SK-N-SH (cell line): ENCODE results near the gene EHD3. TPM values are rescaled to one million over a fixed set of nuclear protein-coding genes. Genes with fewer than 3 reads are reported as not detected.

Experiments
- CTCF ChIA-PET: fragments of 300-600, 350-600 bp; formaldehyde crosslinking; extraction: SDS; loops from one replicate; lab custom pipeline; 2021; lab: Yijun Ruan, JAX
- POLR2A ChIA-PET: fragments of 350-600 bp; sonication (Branson Sonifier 250); formaldehyde crosslinking; extraction: SDS; loops from one replicate; lab custom pipeline; 2020; ENCODE audit warnings: antibody characterized with exemption, inconsistent platforms; lab: Yijun Ruan, JAX
- DNase-seq: peaks from one replicate; pipeline ENCODE4 v3.0.0; 2012
- H2AFZ ChIP-seq: fragments of 200-600 bp; sonication (generic); 2 replicates; pipeline ENCODE4 v1.8.1; 2016; ENCODE audit warnings: antibody characterized with exemption, mild to moderate bottlenecking, low read depth
- H3F3A ChIP-seq: fragments of 200-600 bp; sonication (generic); replicated peaks from 2 replicates; pipeline ENCODE3; 2016; ENCODE audit warnings: antibody characterized with exemption, mild to moderate bottlenecking; ENCODE audit not compliant: insufficient read depth
- H3K27ac ChIP-seq, 2 experiments: fragments of 200-500 bp in 1 of 2; fragments of 200-600 bp in 1 of 2; sonication (Bioruptor generic) in 1 of 2; sonication (generic), shearing (Covaris generic) in 1 of 2; 2 replicates each; pipeline versions ENCODE4 v1.5.1 to v1.6.1; 2014 to 2016; ENCODE audit warnings: low read depth in 2 of 2, inconsistent platforms in 1 of 2, low read length in 1 of 2, mild to moderate bottlenecking in 1 of 2, mixed read lengths in 1 of 2
- H3K27me3 ChIP-seq: fragments of 200-600 bp; sonication (generic), shearing (Covaris generic); 2 replicates; pipeline ENCODE4 v1.6.1; 2016; ENCODE audit warnings: mixed run types; ENCODE audit not compliant: insufficient read depth
- H3K36me3 ChIP-seq, 2 experiments: fragments of 200-500 bp in 1 of 2; fragments of 200-600 bp in 1 of 2; sonication (Bioruptor generic) in 1 of 2; sonication (generic) in 1 of 2; replicated peaks in 1 of 2; 2 replicates each; pipeline versions ENCODE3 to v1.5.1; 2014 to 2016; ENCODE audit warnings: low read length in 1 of 2, mild to moderate bottlenecking in 1 of 2; ENCODE audit not compliant: insufficient read depth in 2 of 2, control insufficient read depth in 1 of 2
- H3K4me1 ChIP-seq, 2 experiments: fragments of 200-500 bp in 1 of 2; fragments of 200-600 bp in 1 of 2; sonication (Bioruptor generic) in 1 of 2; sonication (generic), shearing (Covaris generic) in 1 of 2; 2 replicates each; pipeline versions ENCODE4 v1.5.1 to v1.6.1; 2014 to 2016; ENCODE audit warnings: low read depth in 1 of 2, low read length in 1 of 2, mixed run types in 1 of 2; ENCODE audit not compliant: insufficient read depth in 2 of 2, control insufficient read depth in 1 of 2
- H3K4me2 ChIP-seq: fragments of 200-600 bp; sonication (generic), shearing (Covaris generic); 2 replicates; pipeline ENCODE4 v1.6.1; 2017; ENCODE audit warnings: mixed run types
- H3K4me3 ChIP-seq, 2 experiments: fragments of 200-500 bp in 1 of 2; fragments of 200-600 bp in 1 of 2; sonication (Bioruptor generic) in 1 of 2; sonication (generic), shearing (Covaris generic) in 1 of 2; 2 replicates each; pipeline versions ENCODE4 v1.5.1 to v1.8.1; 2014 to 2016; ENCODE audit warnings: low read depth in 2 of 2, inconsistent platforms in 1 of 2, low read length in 1 of 2, mild to moderate bottlenecking in 1 of 2, mixed read lengths in 1 of 2, moderate library complexity in 1 of 2
- H3K79me2 ChIP-seq: fragments of 200-600 bp; sonication (generic); 2 replicates; pipeline ENCODE4 v1.8.1; 2017; ENCODE audit warnings: mild to moderate bottlenecking; ENCODE audit not compliant: insufficient read depth
- H3K9ac ChIP-seq: fragments of 200-600 bp; sonication (generic); 2 replicates; pipeline ENCODE4 v1.6.1; 2017; ENCODE audit warnings: mixed run types
- H3K9me2 ChIP-seq: fragments of 200-600 bp; sonication (generic); 2 replicates; pipeline ENCODE4 v1.6.1; 2017; ENCODE audit warnings: mixed run types
- H3K9me3 ChIP-seq: fragments of 200-600 bp; sonication (generic); 2 replicates; pipeline ENCODE4 v1.6.1; 2017; ENCODE audit warnings: mixed run types, mild to moderate bottlenecking, moderate library complexity
- H4K20me1 ChIP-seq: fragments of 200-600 bp; sonication (generic); 2 replicates; pipeline ENCODE4 v1.6.1; 2017; ENCODE audit warnings: mild to moderate bottlenecking, mixed run types; ENCODE audit not compliant: insufficient read depth
- CHD2 ChIP-seq: fragments of 150-350 bp; IDR thresholded peaks from 2 replicates; pipeline ENCODE4 v1.6.1; 2018; ENCODE audit warnings: low read length; ENCODE audit not compliant: partially characterized antibody
- EP300 ChIP-seq, 2 experiments: IDR thresholded peaks; 2 replicates each; pipeline versions ENCODE4 v1.4.0 to v1.6.1; 2012; ENCODE audit warnings: borderline replicate concordance in 1 of 2, low read depth in 1 of 2, low read length in 1 of 2
- FOXM1 ChIP-seq: IDR thresholded peaks from 2 replicates; pipeline ENCODE4 v1.4.0; 2012; ENCODE audit warnings: low read depth, mild to moderate bottlenecking
- GATA2 ChIP-seq: sonication (generic); formaldehyde crosslinking; IDR thresholded peaks from 2 replicates; pipeline ENCODE4 v1.5.0; 2020; ENCODE audit warnings: mild to moderate bottlenecking, missing genetic modification reagents
- MEF2A ChIP-seq: IDR thresholded peaks from 2 replicates; pipeline ENCODE4 v1.4.0; 2012; ENCODE audit warnings: low read depth, borderline replicate concordance
- MXI1 ChIP-seq: IDR thresholded peaks from 2 replicates; pipeline ENCODE4 v1.6.1; 2012; ENCODE audit warnings: mild to moderate bottlenecking, low read depth, low read length, improper control_type of control experiment
- NFIC ChIP-seq: IDR thresholded peaks from 2 replicates; pipeline ENCODE4 v1.4.0; 2012; ENCODE audit warnings: borderline replicate concordance
- POLR2AphosphoS5 ChIP-seq: IDR thresholded peaks from 2 replicates; pipeline ENCODE4 v1.6.1; 2012; ENCODE audit warnings: low read depth, low read length
- RAD21 ChIP-seq: IDR thresholded peaks from 2 replicates; pipeline ENCODE4 v1.6.1; 2012; ENCODE audit warnings: mild to moderate bottlenecking, low read length
- RCOR1 ChIP-seq: fragments of 150-350 bp; IDR thresholded peaks from 2 replicates; pipeline ENCODE4 v1.6.1; 2017; ENCODE audit warnings: antibody characterized with exemption, low read length
- RXRA ChIP-seq: IDR thresholded peaks from 2 replicates; pipeline ENCODE4 v1.4.0; 2012; ENCODE audit warnings: low read depth, mild to moderate bottlenecking, borderline replicate concordance
- SIN3A ChIP-seq: IDR thresholded peaks from 2 replicates; pipeline ENCODE4 v1.6.1; 2012; ENCODE audit warnings: low read depth, mild to moderate bottlenecking, low read length, moderate library complexity, borderline replicate concordance
- SMC3 ChIP-seq: IDR thresholded peaks from 2 replicates; pipeline ENCODE4 v1.6.1; 2012; ENCODE audit warnings: low read depth, low read length, improper control_type of control experiment
- TCF12 ChIP-seq: IDR thresholded peaks from 2 replicates; pipeline ENCODE4 v1.4.0; 2012
- TEAD4 ChIP-seq: IDR thresholded peaks from 2 replicates; pipeline ENCODE4 v1.4.0; 2012; ENCODE audit warnings: mild to moderate bottlenecking, borderline replicate concordance; ENCODE audit not compliant: insufficient read depth
- YY1 ChIP-seq: IDR thresholded peaks from 2 replicates; pipeline ENCODE4 v1.4.0; 2012; ENCODE audit warnings: low read depth, mild to moderate bottlenecking
- WGBS: methylation state at CpG from one replicate; pipeline ENCODE4 v1.1.6; 2017; ENCODE audit warnings: low lambda C conversion rate; 5-methylcytosine and 5-hydroxymethylcytosine counted together
- polyA plus RNA-seq, 3 experiments: library from polyadenylated mRNA; depleted of rRNA; stranded (reverse); fragments of >200 nt; gene quantifications; 2 replicates each; pipeline ENCODE4 v1.2.3, GENCODE V29; 2012
- TF ChIP-seq, protein P1 (sequence below): fragments of 150-350 bp; IDR thresholded peaks from 2 replicates; pipeline ENCODE4 v1.6.1; 2017; ENCODE audit warnings: antibody characterized with exemption, low read length, low read depth, borderline replicate concordance
- TF ChIP-seq, protein P2 (sequence below): IDR thresholded peaks from 2 replicates; pipeline ENCODE4 v1.6.1; 2012; ENCODE audit warnings: mild to moderate bottlenecking, low read depth, low read length, moderate library complexity
- TF ChIP-seq, protein P3 (sequence below): fragments of 200-600 bp; sonication (generic); IDR thresholded peaks from 2 replicates; pipeline ENCODE4 v1.6.1; 2017; ENCODE audit warnings: antibody characterized with exemption, mild to moderate bottlenecking, moderate library complexity

EHD3 gene
- polyA plus RNA-seq, 1 of the 3 experiments (the other 2 are of a cell fraction) = 45.4 TPM

DNA sequence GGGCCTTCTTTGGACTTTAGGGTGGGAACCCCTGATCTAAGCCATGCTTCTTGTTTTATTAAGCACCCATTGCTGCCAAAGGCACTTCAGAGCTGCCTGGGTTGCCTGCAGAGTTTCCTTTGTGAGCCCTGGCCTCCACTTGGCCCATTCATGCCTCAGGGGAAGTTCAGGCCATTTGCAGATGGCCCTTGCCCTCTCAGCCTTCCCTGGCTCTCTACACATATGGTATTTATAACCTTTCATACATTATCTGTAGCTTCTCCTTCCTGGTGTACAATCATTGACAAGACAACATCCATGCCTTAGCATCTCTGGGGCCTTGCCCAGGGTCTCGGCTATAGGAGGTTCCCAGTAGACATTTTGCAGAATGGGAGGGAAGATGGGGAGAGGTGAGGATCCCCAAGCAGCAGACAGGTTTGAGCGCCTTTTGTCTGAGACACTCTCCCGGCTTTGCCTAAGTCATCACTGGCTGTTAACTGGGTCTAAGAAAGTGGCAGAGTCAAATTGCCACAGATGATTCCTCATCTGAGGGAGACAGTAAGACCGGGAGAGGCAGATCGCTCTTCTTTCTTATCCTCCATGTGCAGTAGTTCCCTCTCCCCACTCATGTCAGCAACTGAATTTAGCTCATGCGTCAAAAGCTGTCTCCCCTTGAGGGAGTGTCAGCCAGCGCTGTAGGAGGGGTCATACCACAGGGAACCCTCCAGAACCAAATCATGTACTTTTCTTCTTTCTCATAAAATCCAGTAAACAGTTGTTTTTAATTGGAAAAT is 2.7 kb downstream of the EHD3 start:
- 72% methylated on average over 7 of the region's 7 CpGs for WGBS
- peaks cover 52% of the 10 kb centered on the region for H4K20me1 ChIP-seq

DNA sequence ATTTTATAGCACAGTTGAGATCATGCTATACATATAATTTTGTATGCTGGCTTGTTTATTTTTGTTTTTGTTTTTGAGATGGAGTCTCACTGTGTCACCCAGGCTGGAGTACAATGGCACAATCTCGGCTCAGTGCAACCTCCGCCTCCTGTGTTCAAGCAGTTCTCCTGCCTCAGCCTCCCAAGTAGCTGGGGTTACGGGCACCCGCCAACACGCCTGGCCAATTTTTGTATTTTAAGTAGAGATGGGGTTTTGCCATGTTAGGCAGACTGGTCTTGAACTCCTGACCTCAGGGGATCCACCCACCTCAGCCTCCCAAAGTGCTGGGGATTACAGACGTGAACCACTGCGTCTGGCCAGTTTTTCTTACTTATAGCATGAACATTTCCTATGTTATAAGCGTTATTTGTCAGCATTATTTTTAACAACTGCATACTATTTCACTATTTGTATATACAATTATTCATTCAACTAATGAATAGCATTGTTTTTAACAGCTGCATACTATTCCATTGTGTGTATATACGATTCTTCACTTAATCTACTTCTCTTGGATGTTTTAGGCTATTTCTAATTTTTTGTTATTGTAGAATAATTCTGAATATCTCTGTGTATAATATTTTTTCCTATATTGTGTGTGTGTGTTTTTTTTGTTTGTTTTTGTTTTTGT is 3.5 kb downstream of the EHD3 start:
- Histone ChIP-seq H3K4me2 (peak overlapping the region; percentile 45; the same call in 1 of the 2 replicates), H3K4me3 (peak overlapping the region in 1 of 2 experiments; percentile 16; a peak in 1 of 4 replicates), H3K27me3 (no peaks in the 10 kb centered on the region), H3K27ac (no peak overlapping the region), H3K36me3 (peaks cover 5 to 6% of the 10 kb centered on the region in 2 experiments), H4K20me1 (peaks cover 60% of the 10 kb centered on the region), H3K9me2 (no peaks in the 10 kb centered on the region), H3K4me1 (peaks cover 20 to 60% of the 10 kb centered on the region in 2 experiments; a peak in 3 of 4 replicates), H2AFZ (no peak overlapping the region), H3K79me2 (peaks cover 54% of the 10 kb centered on the region), H3K9ac (no peak overlapping the region), H3K9me3 (no peaks in the 10 kb centered on the region), H3F3A (no peaks in the 10 kb centered on the region)
- POLR2A ChIA-PET = interaction anchor here (1.5 kb wide), 1 partner anchor 65 kb away, joined by 5 read pairs; no protein-coding TSS in a partner anchor
- CTCF ChIA-PET = interaction anchor here (0.7 to 12.4 kb wide), 5 partner anchors 9 to 99 kb away, joined by 3 to 185 read pairs (median 3); partner anchors contain the start of gene GALNT14
- 92% methylated on average over 9 of the region's 9 CpGs for WGBS
- DNase-seq = no peak
- no peak for TF ChIP-seq POLR2AphosphoS5
- TF ChIP-seq, protein P1, sequence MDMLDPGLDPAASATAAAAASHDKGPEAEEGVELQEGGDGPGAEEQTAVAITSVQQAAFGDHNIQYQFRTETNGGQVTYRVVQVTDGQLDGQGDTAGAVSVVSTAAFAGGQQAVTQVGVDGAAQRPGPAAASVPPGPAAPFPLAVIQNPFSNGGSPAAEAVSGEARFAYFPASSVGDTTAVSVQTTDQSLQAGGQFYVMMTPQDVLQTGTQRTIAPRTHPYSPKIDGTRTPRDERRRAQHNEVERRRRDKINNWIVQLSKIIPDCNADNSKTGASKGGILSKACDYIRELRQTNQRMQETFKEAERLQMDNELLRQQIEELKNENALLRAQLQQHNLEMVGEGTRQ = no peak
- TF ChIP-seq SMC3 = no peak
- TF ChIP-seq FOXM1 = no peak
- TF ChIP-seq RXRA = no peak
- no peak for TF ChIP-seq TEAD4
- no peak for TF ChIP-seq YY1
- TF ChIP-seq, protein P2, sequence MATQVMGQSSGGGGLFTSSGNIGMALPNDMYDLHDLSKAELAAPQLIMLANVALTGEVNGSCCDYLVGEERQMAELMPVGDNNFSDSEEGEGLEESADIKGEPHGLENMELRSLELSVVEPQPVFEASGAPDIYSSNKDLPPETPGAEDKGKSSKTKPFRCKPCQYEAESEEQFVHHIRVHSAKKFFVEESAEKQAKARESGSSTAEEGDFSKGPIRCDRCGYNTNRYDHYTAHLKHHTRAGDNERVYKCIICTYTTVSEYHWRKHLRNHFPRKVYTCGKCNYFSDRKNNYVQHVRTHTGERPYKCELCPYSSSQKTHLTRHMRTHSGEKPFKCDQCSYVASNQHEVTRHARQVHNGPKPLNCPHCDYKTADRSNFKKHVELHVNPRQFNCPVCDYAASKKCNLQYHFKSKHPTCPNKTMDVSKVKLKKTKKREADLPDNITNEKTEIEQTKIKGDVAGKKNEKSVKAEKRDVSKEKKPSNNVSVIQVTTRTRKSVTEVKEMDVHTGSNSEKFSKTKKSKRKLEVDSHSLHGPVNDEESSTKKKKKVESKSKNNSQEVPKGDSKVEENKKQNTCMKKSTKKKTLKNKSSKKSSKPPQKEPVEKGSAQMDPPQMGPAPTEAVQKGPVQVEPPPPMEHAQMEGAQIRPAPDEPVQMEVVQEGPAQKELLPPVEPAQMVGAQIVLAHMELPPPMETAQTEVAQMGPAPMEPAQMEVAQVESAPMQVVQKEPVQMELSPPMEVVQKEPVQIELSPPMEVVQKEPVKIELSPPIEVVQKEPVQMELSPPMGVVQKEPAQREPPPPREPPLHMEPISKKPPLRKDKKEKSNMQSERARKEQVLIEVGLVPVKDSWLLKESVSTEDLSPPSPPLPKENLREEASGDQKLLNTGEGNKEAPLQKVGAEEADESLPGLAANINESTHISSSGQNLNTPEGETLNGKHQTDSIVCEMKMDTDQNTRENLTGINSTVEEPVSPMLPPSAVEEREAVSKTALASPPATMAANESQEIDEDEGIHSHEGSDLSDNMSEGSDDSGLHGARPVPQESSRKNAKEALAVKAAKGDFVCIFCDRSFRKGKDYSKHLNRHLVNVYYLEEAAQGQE = no peak
- TF ChIP-seq MEF2A = no peak
- TF ChIP-seq, protein P3, sequence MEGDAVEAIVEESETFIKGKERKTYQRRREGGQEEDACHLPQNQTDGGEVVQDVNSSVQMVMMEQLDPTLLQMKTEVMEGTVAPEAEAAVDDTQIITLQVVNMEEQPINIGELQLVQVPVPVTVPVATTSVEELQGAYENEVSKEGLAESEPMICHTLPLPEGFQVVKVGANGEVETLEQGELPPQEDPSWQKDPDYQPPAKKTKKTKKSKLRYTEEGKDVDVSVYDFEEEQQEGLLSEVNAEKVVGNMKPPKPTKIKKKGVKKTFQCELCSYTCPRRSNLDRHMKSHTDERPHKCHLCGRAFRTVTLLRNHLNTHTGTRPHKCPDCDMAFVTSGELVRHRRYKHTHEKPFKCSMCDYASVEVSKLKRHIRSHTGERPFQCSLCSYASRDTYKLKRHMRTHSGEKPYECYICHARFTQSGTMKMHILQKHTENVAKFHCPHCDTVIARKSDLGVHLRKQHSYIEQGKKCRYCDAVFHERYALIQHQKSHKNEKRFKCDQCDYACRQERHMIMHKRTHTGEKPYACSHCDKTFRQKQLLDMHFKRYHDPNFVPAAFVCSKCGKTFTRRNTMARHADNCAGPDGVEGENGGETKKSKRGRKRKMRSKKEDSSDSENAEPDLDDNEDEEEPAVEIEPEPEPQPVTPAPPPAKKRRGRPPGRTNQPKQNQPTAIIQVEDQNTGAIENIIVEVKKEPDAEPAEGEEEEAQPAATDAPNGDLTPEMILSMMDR = no peak
- TF ChIP-seq EP300 (IDR thresholded peaks at IDR 0.05; ENCODE audit: borderline replicate concordance in 1 of 2, low read depth in 1 of 2, low read length in 1 of 2) = no peak
- no peak for TF ChIP-seq SIN3A
- TF ChIP-seq CHD2 = no peak
- TF ChIP-seq MXI1 = no peak
- no peak for TF ChIP-seq GATA2 (CRISPR knock-in tag)
- no peak for TF ChIP-seq TCF12
- no peak for TF ChIP-seq RAD21

More for the DNA sequence above, 2.7 kb downstream of the EHD3 start:
- Histone ChIP-seq H3K9ac (no peak overlapping the region), H3K4me3 (peak overlapping the region; percentile 74 to 89), H3K4me1 (peaks cover 20 to 54% of the 10 kb centered on the region in 2 experiments; a peak in 3 of 4 replicates), H3K79me2 (peaks cover 54% of the 10 kb centered on the region), H2AFZ (no peak overlapping the region), H3F3A (no peaks in the 10 kb centered on the region), H3K9me3 (no peaks in the 10 kb centered on the region), H3K4me2 (peak overlapping the region; percentile 95), H3K27me3 (no peaks in the 10 kb centered on the region), H3K36me3 (peaks cover 5 to 6% of the 10 kb centered on the region in 2 experiments), H3K9me2 (no peaks in the 10 kb centered on the region), H3K27ac (peak overlapping the region in 1 of 2 experiments; percentile 83; a peak in 2 of 4 replicates)
- POLR2A ChIA-PET = interaction anchor here (1.0 to 1.5 kb wide), 2 partner anchors 66 to 97 kb away, joined by 3 to 5 read pairs; no protein-coding TSS in a partner anchor
- CTCF ChIA-PET = interaction anchor here (0.7 to 12.4 kb wide), 7 partner anchors 10 to 525 kb away, joined by 3 to 185 read pairs (median 4); partner anchors contain the start of gene GALNT14
- peak; percentile 71; the same call in 1 of the 2 replicates for TF ChIP-seq RCOR1
- TF ChIP-seq NFIC = no peak
- TF ChIP-seq EP300 (IDR thresholded peaks at IDR 0.05; ENCODE audit: borderline replicate concordance in 1 of 2, low read depth in 1 of 2, low read length in 1 of 2) = peak in 1 of 2 experiments; percentile 26; a peak in 1 of 4 replicates
- TF ChIP-seq GATA2 (CRISPR knock-in tag) = peak; percentile 19; the same call in 1 of the 2 replicates
- peak; percentile 81 for DNase-seq
